ENCODE measurements around the gene ENOX1.

ENOX1 gene

DNA sequence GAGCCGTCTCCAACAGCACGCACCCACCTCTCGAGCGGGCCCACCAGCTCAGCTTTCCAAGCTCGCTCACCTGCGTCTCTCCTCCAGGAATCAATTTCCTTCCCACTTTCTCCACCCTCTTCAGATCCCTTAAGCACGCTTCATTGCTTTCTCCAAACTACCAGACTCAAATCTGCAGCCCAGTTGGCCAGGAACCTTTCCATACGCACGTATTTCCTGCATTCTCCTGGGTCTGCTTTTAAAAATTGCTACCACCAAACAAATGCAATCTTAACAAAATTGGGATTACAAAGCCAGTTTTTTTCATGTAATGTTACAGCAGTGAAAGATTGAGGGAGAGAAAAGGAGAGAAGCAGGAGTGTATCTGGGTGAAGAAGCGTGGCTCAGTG, 1.5 kb downstream of the ENOX1 start:
- no peak for DNase-seq

DNA sequence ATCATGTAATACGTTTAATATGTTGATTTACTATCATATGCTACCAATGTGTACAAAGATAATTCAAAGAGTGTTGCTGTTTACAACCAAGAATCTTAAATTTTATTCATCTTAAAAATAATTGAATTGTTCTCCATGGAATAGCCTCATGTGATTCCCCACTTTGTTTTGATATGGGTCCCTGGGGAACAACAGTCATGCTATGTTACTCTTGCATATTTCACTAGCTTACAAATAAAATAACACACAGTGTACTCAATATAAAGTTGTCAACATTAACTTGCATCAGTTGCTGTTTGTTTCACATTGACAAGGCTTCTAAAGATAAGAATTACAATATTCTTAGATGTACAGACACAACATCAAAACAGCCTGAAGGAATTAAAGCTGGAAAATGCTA, 2.3 kb downstream of the ENOX1 start:
- DNase-seq, result no peak

DNA sequence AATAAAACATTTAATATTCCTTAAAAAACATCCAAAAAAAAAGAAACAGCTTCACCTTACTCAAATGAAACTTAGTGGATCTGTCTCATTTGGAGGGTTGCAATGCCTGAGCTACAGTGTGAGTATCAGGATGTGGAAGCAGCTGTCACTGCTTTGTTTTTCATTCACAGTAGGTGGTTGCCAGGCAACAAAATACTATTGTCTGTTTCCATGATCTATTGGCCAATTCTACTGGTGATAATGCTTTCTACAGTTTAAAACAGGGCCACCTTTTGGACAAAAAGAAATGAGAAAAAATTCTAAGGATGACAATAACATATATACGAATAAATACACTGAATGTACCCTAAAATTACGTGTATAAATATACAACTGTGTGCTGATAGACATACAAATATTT, 3.0 kb downstream of the ENOX1 start:
- peak; percentile 76 for DNase-seq

DNA sequence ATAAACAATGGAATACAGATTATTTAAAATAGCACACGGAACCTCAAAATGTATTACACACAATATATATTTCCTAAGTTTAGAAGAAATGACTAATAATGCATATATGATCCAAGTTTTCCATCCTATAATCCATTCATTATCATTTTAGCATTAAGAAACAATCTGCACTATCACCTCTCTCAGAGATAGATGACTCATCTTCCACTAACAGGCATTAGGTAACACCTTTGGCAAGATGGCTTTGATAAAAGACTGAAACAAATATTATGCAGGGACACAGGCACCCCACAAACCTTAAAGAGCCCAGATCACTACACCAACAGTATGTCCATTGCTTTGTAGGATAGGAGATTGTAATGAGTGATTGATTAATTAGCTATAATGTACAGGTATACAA, 4.1 kb downstream of the ENOX1 start:
- DNase-seq, result no peak

DNA sequence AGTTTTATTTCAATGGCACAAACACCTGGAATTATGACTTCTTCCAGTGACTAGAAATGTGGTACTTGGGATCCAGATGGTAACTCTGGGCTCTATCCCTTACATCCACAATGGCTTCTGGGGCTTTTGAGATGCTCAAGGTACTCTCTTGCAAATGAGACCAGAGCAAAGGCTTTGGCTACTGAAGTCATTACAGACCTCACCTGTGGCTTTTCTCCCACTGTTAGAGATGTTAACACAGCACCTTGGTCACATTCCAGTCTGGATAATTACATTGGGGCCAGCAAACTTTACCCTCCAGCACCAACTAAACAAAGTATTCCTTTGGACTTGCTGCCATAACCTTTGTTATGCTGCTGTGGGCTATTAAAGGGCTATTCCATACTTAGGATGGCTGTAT, 6.1 kb downstream of the ENOX1 start:
- DNase-seq, result no peak

DNA sequence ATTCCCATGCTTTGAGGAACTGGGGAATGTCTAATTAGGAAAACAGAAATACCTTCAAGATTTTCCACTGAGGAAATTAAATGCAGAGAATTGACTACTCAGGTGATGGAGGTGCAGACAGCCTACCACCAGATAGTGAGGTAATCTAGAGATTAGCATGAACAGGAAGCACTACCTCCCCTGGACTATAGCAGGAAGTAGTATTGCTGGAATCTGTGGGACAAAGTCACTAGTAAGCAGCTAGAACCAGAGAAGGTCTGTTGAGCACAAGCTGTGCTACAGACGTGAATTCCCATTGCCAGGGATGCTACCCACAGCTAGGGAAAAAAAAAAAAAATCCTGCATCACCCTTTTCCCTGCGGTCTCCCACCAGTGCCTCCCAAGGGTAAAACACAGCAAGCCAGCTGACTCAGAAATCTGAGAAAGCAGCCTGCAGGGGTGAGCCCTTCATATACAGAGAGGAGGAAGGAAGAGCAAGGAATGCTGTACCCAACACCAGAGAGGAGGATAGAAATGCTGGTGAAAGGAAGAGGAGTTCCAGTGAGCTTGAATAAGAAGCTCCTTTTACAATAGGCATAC, 10.2 kb downstream of the ENOX1 start:
- DNase-seq, result no peak

DNA sequence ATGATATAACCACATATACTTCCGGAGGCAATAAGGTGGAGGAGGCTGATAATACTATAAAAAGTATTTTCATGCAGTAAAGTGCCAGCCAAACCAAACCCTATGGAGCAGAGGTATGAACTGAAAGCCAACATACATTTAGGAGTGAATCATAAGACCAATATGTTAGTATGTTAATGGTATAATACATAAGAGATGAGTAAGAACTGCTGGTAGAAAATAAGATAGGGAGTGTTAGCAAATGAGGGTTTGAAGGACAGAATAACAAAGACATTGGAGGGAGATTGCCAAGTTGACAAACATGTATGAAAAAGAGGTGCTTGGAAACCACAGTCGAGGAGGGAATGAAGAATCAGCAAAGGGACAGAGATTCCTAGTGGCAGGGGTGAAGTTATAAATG, 10.8 kb downstream of the ENOX1 start:
- DNase-seq, result no peak

DNA sequence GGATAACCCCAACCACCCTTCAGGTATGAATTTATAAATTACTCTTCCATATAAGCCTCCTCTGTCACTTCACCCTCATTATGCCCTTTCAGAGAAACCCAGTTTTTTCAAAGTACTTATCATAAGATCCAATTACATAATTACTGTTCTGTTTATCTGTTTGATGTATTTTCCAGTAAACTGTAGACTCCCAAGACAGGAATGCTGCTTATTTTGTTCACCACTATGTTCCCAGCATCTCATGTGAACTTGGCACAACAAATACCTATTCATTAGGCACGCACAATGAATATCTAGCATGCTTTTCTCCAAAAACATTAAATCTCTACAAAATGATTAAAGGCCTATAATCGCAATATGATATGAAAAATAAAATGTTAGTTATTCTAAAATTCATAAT, 13.2 kb downstream of the ENOX1 start:
- DNase-seq, result no peak

DNA sequence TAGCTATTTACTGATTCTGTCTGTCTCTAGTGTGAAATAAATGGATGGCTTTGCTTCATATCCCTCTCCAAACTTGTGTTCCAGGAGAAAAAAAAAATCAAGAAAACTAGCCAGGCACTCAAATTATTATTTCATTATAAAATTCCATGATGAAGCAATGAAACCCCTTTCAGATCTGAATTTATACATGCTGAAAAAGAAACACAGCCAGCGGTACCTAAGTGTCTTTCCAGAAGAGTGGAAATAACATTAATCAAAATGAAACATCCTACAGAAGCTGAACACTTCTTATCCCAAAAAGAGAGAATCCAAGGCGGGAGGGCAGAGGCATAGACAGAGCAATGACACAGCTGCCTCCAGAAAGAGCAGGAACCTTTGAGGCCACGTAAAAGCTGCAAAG, 15.9 kb downstream of the ENOX1 start:
- DNase-seq, result no peak

DNA sequence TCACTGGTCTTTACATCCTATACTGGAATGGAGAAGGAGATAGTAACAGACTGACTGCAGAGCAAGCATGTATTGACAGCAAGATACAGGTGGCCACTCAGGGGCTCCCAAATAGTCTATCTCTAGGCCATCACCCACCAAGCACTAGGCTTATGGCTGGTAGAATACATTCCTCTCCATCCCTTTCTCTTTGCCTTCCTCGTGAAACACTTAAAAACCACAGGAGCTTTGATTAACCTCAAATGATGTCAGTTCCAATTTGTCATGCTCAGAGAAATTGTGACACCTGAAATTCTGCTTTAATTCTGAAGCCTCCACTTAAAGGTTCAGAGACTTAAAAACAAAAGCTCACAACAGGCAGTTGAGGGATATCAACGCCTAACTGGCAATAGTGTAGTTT, 17.2 kb downstream of the ENOX1 start:
- DNase-seq, result no peak

DNA sequence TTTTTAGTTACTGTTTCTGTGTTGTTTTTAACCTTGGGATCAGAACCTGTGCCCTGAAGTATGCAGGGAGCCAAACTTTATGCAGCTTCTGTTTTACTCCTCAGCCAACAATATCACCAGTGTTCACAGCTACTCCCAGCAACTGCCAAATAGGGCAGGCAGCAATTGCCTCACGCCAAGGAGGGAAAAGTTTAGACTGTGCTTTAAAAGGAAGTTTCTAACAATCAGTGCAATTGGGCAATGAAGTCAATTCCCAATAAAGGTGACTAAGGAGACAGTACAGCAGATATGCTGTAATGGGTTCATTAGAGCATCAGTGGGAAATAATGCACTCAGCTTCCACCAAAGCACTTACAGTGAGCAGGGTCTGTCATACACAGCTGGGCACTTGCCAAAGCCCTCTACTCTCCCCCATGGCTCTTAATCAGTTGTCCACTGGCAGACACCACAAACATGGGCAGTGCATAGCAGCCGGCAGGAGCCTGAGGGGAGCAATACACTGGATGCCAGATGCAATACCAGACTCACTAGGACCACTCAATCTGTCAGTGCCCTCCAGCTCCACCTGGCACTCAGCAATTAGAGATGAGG, 19.3 kb downstream of the ENOX1 start:
- no peak for DNase-seq

DNA sequence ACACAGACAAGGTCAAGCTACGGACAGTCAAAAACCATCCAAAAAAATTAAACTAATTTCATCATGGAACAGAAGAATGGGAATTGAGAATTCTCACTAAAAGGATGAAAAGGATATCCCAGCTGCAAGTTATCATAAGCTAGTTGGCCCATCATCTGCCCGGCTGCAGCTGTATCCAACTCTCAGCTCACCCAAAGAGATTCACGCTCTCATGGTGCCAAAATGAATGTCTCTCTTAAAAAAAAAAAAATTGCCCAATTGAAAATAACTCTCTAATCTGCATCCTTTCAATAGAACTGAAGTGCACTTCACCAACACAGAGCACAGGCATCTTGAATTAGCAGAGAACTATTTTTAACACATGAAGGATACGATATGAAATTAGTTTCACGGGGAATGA, 20.0 kb downstream of the ENOX1 start:
- no peak for DNase-seq

DNA sequence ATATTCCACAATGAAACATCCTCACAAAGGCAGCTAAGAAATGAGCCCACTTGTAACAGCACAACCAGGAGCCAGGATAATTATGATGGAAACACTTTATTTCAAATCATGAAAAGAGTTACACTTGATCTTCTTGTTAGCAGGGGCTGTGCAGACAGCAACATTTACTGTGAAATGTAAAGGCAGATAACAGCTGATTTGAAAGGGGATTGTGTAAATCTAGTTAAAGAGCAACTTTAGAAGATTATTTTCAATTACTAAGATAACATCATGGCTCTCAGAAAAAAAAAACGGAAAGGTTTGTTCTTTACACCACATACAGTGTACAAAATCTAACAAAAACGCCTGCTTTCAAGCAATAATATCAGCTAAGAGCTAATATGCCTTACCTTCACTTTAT, 22.4 kb downstream of the ENOX1 start:
- DNase-seq, result no peak

DNA sequence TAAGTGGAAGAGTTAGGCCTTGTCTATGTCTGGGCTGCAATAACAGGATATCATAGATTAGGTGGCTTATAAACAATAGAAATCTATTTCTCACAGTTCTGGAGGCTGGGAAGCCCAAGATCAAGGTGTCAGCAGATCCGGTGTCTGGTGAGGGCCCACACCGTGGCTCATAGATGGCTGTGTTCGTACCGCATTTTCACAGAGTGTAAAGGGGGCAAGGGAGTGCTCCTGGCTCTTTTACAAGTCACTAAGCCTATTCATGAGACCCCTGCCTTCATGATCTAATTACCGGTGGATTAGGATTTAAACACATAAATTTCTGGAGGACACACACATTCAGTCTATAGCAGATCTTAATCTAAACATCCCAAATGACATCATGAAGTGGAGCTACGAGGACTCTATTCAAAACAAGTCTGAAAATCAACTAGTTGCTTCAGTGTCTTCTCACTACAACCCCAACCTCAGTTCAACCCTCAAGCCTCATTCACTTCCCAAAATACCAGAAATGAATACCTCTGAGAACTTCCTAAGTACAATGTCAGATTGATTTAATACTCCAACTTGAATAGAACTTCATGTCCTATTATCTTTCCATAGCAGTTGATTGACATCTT, 23.5 kb downstream of the ENOX1 start:
- DNase-seq, result no peak

DNA sequence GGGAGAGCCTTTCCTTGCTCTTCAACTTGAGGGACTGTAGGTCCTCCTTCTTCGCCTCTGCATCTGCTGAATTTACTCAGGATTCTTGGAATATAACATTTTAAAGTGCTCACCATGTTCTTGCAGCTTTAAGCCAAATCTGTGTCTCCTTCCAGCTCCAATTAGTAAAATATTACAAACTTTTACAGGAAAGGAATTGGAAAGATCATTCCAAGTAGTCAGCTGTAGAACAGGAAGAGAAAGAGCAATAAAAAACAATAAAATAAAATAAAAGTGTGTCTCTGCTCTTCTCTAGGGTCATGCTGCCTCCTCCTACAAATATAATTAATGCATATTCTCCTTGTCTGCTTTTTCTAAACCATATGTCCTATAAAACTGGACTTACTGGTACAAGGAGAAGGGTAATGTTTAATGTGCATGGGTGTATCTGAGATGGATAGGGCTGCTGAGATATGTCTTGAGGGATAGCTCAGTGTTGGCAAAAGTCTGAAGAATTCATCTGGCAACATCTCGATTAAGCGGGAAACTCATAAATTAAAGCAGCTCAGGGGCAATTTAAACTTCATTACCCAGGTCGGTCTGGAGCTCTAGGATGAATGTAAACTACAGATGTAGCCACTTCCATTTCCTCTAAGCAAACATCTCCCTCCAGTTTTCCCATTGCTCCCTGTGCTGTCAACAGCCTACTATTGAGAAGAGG, 25.0 kb downstream of the ENOX1 start:
- no peak for DNase-seq

DNA sequence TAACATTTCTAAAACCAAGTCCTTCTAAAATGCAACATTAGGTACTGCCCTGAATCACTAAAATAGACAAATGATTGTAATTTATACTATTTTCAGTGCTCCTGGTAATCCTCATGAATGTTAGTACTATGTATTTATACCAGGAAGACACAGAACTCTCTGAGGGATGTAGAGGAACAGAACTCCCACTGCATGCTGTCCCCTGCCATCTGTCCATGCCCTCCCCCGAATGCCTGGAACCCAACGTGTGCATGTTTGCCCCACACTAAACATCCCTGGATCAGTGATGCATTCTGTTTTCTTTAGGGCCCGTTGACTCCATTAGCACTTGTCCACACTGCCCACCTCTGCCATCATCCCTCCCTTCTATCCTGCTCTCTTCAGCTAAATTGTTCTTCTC, 26.5 kb downstream of the ENOX1 start:
- DNase-seq, result no peak

DNA sequence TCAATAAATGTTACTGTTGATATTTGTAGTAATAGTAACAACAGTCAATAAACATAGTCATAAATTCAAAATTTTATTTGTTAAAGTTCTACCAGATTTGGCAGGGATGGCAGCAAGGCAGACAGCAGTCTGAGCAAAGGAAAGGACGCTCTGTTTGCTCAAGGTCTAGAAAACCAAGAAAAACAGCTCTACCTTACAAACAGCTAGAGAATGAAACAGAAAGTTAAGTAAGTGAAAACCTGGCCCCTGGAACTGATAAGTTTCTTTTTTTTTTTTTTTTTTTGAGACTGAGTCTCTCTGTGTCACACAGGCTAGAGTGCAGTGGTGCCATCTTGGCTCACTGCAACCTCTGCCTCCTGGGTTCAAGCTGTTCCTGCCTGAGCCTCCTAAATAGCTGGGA, 27.9 kb downstream of the ENOX1 start:
- DNase-seq, result no peak

DNA sequence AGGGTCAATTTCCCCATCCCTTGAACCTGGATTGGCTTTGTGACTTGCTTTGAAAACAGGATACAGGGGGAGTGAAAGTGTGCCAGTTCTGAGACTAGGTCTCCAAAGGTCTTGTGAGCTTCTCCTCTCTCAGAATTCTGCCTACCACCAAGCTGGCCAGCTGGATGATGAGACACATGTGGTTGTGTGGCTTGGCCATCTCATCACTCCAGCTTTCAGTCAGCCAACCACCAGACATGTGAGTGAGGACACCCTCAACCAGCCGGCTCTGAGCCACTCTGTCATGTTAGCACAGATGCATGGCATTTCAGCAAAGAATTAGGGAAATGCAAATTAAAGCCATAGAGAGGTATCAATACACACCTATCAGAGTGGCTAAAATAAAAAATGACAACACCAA, 29.5 kb downstream of the ENOX1 start:
- DNase-seq, result no peak

DNA sequence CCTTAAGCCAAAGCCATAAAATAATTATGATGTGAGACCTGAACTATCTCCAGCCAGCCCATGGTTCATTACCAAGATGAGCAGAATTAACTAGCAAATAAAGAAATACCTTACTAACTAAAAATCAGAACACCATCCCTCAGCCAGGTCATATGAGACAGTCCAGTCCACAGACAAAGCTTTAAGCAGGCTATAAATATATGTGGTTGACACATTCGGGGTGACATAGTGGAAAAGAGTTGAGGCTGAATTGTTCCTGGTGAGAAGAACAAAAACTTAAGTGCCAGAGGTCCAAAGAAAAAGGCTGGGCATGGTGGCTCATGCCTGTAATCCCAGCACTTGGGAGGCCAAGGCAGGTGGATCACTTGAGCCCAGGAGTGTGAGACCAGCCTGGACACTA, 30.9 kb downstream of the ENOX1 start:
- no peak for DNase-seq

DNA sequence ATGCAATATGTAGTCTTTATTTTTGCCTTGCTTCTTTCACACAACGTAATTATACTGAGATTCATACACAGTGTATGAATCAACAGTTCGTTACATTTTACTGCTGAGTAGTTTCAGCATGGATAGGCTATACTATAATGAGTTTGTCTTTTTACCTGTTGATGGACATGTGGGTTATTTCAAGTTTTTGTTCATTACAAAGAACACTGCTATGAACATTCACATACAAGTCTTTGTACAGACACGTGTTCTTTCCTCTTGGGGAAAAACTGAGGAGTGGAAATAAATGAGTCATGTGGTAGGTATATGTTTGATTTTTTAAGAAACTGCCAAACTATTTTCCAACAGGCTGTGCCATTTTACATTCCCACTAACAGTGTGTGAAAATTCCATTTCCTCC, 35.1 kb downstream of the ENOX1 start:
- DNase-seq, result no peak

DNA sequence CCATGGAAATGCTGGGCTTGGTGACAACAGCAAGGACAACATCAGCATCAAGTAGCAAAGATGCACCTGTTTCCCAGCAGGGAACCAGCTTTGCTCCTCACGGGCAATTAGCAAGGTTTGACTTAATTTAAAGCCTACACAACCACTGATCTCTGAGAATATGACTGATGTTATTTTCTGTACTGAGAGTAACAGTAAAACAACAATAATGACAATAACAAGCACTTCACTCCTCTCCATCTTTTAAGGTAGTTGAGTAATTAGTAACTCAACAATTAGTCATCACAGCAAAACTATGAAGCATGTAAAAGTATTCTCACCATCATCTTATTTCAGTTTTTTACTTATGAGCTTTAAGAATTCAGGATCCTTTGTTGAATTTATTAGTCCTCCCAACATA, 37.3 kb downstream of the ENOX1 start:
- no peak for DNase-seq

DNA sequence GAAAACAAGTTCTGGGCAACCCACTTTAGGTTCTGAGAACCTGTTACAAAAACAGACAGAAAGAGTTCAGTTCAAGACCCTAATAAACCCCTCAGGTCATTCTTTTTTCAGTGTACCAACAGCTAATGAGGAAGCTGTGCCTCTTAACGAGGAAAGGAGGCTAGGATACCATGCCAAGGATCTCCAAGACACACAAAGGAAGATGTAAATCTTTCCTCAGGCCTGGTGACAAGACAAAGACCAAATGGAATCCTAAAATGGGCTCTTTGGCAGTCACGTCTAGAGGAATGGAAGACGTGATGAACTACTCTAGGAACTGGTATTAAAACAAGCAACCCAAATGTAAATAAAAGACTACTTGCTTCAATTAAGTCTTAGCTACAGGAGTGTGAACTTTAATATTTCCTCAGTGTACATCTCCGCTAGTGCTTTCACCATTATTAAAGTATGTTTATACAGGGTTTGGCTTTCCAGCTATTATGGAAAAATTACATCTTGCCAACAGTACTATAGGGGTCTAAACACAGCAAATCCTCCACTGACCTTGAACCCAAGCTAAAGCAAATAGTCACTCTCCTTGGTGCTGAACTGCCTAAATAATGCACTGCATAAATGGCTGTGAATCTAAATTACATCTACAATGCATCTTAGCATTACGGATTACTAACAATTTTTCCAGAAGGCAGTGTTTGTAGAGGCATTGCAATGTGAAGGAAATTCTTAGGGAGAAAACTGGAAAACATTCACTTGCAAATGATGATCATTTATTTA, 42.3 kb downstream of the ENOX1 start:
- DNase-seq, result no peak

DNA sequence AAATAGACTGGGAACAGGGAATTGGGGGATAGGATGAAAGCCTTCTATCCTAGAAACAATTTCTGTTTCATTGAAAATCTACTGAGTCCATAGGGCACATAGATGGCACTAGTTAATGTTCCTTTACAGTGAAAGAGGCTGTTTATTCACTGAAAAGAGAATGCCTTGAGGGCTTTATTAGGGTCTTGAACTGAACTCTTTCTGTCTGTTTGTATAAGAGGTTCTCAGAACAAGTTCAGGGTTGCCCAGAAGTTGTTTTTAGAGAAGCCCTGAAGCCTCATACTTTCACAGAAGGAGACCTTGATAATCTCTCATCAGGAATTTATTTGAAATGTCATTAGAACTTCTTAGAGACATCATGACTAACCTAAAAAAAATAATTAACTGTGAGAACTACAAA, 43.9 kb downstream of the ENOX1 start:
- no peak for DNase-seq

Measured in MV-4-11 (cell line).